ENCODE results near the gene AASS. TPM values are rescaled to one million over a fixed set of nuclear protein-coding genes. Genes with fewer than 3 reads are reported as not detected.

Gene AASS
- total and polyA plus RNA-seq, 2 of the 8 experiments (the other 6 are each of a cell fraction or from before 2014, with no cell fraction given), result 203 to 394 TPM

DNA sequence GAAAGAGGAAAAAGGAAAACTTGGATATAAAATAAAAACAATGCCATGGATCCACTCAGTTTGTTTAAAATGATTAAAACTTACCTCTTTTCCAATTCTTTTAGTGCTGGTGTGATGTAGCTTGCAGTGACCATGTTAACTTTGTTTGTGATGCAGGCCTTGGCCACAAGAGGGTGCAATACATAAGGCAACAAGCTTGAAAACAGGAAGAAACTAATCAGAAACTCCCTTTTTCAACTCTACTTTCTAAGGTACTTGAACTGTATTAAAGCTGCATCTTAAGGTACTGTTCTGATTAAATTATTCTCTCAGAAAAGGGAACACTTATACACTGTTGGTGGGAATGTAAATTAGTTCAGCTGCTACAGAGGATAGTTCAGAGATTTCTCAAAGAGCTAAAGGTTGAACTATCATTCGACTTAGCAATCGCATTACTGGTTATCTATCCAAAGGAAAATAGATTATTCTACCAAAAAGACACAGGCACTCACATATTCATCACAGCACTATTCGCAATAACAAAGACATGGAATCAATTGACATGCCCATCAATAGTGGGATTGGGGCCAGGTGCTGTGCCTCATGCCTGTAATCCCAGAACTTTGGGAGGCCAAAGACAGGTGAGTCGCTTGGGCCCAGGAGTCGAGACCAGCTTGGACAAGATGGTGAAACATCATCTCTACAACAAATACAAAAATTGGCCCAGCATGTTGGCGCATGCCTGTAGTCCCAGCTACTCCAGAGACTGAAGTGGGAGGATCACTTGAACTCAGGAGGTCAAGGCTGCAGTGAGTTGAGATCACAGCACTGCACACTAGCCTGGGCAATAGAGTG lies 50.9 kb downstream of the AASS start:
- Histone ChIP-seq H3K79me1 (ENCODE audit: low read depth, low read length) (no peaks in the 10 kb centered on the region), H2AFZ (ENCODE audit: low read length) (no peak overlapping the region), H2BK20ac (ENCODE audit: low read length) (no peak overlapping the region), H3K4me3 (ENCODE audit: extremely low read depth in 1 of 4, insufficient read depth in 2 of 4, low read depth in 3 of 4, low read length in 4 of 4) (no peak overlapping the region), H2BK12ac (ENCODE audit: low read depth, low read length) (no peak overlapping the region), H3K56ac (replicated peaks; ENCODE audit: insufficient read length, low read depth, low read length) (no peak overlapping the region), H3K4me1 (replicated peaks in 1 of 4; ENCODE audit: control insufficient read depth in 3 of 4, insufficient read depth in 4 of 4, low read length in 3 of 4) (peaks cover 0 to 8% (median 4%) of the 10 kb centered on the region in 4 experiments; a peak in 4 of 7 replicates), H4K20me1 (replicated peaks in 1 of 2; ENCODE audit: control insufficient read depth in 1 of 2, insufficient read depth in 2 of 2, low read length in 2 of 2) (peaks cover 7 to 11% of the 10 kb centered on the region in 2 experiments), H3K23ac (ENCODE audit: insufficient read length) (no peak overlapping the region), H3K14ac (ENCODE audit: insufficient read length) (no peak overlapping the region), H2BK15ac (ENCODE audit: low read length) (no peak overlapping the region), H3K27me3 (replicated peaks in 1 of 4; ENCODE audit: control insufficient read depth in 3 of 4, extremely low read depth in 1 of 4, insufficient read depth in 3 of 4, low read length in 3 of 4) (no peaks in the 10 kb centered on the region), H3K36me3 (ENCODE audit: control insufficient read depth in 2 of 4, insufficient read depth in 4 of 4, low read length in 3 of 4) (peaks cover 17 to 96% (median 65%) of the 10 kb centered on the region in 4 experiments), H3K9me3 (ENCODE audit: insufficient read depth in 2 of 2, low read depth in 1 of 2, low read length in 1 of 2) (no peaks in the 10 kb centered on the region), H4K8ac (ENCODE audit: extremely low read depth, insufficient read depth, low read length) (peak overlapping the region; percentile 71; the same call in 1 of the 2 replicates), H3K23me2 (ENCODE audit: low read depth, low read length) (no peaks in the 10 kb centered on the region), H2AK5ac (ENCODE audit: low read depth, low read length) (no peak overlapping the region), H3K18ac (ENCODE audit: extremely low read depth, low read length) (no peak overlapping the region), H3K9ac (replicated peaks in 1 of 4; ENCODE audit: extremely low read depth in 1 of 4, low read depth in 3 of 4, low read length in 3 of 4) (no peak overlapping the region), H3K4me2 (ENCODE audit: insufficient read depth in 1 of 2, low read depth in 2 of 2, low read length in 2 of 2) (no peak overlapping the region), H2BK120ac (replicated peaks; ENCODE audit: low read depth, low read length) (no peak overlapping the region), H4K5ac (ENCODE audit: insufficient read length, low read depth, low read length) (no peak overlapping the region), H3K79me2 (ENCODE audit: control insufficient read depth in 1 of 2, insufficient read depth in 2 of 2, low read length in 2 of 2) (peaks cover 2 to 37% of the 10 kb centered on the region in 2 experiments; a peak in 2 of 4 replicates), H3K27ac (ENCODE audit: low read depth, low read length) (no peak overlapping the region), H2BK5ac (ENCODE audit: low read depth, low read length) (no peak overlapping the region), H4K91ac (replicated peaks; ENCODE audit: insufficient read length, low read length) (no peak overlapping the region), H3K4ac (replicated peaks; ENCODE audit: insufficient read length, low read depth, low read length) (no peak overlapping the region)
- FAIRE-seq (peak; percentile 98), DNase-seq (ENCODE audit: low read depth in 1 of 2, low spot score in 2 of 2) (peak; percentile 19 to 82)
- WGBS, 2 experiments (ENCODE audit: extremely low coverage in 1 of 2, insufficient coverage in 1 of 2, insufficient read length in 1 of 2, insufficient replicate concordance in 2 of 2, low coverage in 1 of 2, low lambda C conversion rate in 2 of 2, missing lambda C conversion rate in 1 of 2), result 94% methylated on average over 6 of the region's 6 CpGs; no CpG with 5 or more reads in 1 of the 2 experiments
- CTCF ChIA-PET (ENCODE audit: partially characterized antibody), result interaction anchor here (0.7 to 3.7 kb wide), 24 partner anchors 10 to 868 kb away, joined by 3 to 44 read pairs (median 5); no protein-coding TSS in a partner anchor
- POLR2A ChIA-PET (ENCODE audit: partially characterized antibody), result interaction anchor here (0.6 to 1.7 kb wide), 14 partner anchors 8 to 47 kb away, joined by 3 to 7 read pairs (median 4); no protein-coding TSS in a partner anchor
- TF ChIP-seq POLR2AphosphoS5 (IDR thresholded peaks at IDR 0.05; ENCODE audit: low read depth, low read length) (peak; percentile 63), RAD21 (IDR thresholded peaks at IDR 0.05 in 1 of 2, conservative IDR thresholded peaks at IDR 0.05 in 1 of 2; ENCODE audit: low read depth in 2 of 2, low read length in 2 of 2) (peak; percentile 48 to 52), SP2 (IDR thresholded peaks at IDR 0.05; ENCODE audit: low read length) (no peak), POLR2A (IDR thresholded peaks at IDR 0.05; ENCODE audit: control extremely low read depth in 1 of 2, low read depth in 2 of 2, low read length in 2 of 2) (peak in 1 of 2 experiments; percentile 22; a peak in 2 of 3 replicates), SP1 (IDR thresholded peaks at IDR 0.05; ENCODE audit: low read depth, low read length) (no peak), HDAC6 (IDR thresholded peaks at IDR 0.05; ENCODE audit: low read depth, low read length) (no peak), ASH2L (IDR thresholded peaks at IDR 0.05; ENCODE audit: low read length) (no peak), SP4 (IDR thresholded peaks at IDR 0.05; ENCODE audit: low read length) (no peak), RXRA (IDR thresholded peaks at IDR 0.05; ENCODE audit: insufficient read depth, low read depth, low read length) (no peak)
- TF ChIP-seq, protein P1, sequence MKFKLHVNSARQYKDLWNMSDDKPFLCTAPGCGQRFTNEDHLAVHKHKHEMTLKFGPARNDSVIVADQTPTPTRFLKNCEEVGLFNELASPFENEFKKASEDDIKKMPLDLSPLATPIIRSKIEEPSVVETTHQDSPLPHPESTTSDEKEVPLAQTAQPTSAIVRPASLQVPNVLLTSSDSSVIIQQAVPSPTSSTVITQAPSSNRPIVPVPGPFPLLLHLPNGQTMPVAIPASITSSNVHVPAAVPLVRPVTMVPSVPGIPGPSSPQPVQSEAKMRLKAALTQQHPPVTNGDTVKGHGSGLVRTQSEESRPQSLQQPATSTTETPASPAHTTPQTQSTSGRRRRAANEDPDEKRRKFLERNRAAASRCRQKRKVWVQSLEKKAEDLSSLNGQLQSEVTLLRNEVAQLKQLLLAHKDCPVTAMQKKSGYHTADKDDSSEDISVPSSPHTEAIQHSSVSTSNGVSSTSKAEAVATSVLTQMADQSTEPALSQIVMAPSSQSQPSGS (IDR thresholded peaks at IDR 0.05; ENCODE audit: low read length), result peak; percentile 32; the same call in 1 of the 2 replicates

Data from H1 (cell line).